WTC11 (cell line): ENCODE results near the gene HELLS. TPM values are rescaled to one million over a fixed set of nuclear protein-coding genes. Genes with fewer than 3 reads are reported as not detected.

ENCODE experiments used
- ATAC-seq: fragments of 200-7000 bp; cut with Tn5 transposase; 2 replicates; pipeline ENCODE4 v1.10.0; 2021; ENCODE audit warnings: mild to moderate bottlenecking, moderate library complexity
- CTCF ChIA-PET: fragments of 300-600 bp; sonication (Branson Sonifier 250); formaldehyde crosslinking; loops from one replicate; lab custom pipeline; 2021; ENCODE audit warnings: antibody characterized with exemption; lab: Charles Lee
- POLR2A ChIA-PET: fragments of 350-600 bp; sonication (Branson Sonifier 250); formaldehyde crosslinking; loops from one replicate; lab custom pipeline; 2021; ENCODE audit warnings: antibody characterized with exemption; lab: Charles Lee
- DNase-seq: peaks from one replicate; pipeline ENCODE4 v3.0.0; 2021; ENCODE audit warnings: low spot score
- H3K27ac Mint-ChIP-seq: 2 replicates; pipeline ENCODE4 v1.8.0; 2021; ENCODE audit warnings: mixed read lengths
- H3K27me3 Mint-ChIP-seq: 2 replicates; pipeline ENCODE4 v1.8.0; 2021; ENCODE audit warnings: low read depth, mild to moderate bottlenecking, moderate library complexity, mixed read lengths
- H3K36me3 Mint-ChIP-seq: 2 replicates; pipeline ENCODE4 v1.8.0; 2021; ENCODE audit warnings: mixed read lengths
- H3K4me1 Mint-ChIP-seq: 2 replicates; pipeline ENCODE4 v1.8.0; 2022; ENCODE audit warnings: mixed read lengths
- H3K4me3 Mint-ChIP-seq: 2 replicates; pipeline ENCODE4 v1.8.0; 2021; ENCODE audit warnings: mild to moderate bottlenecking, moderate library complexity, mixed read lengths
- H3K9me3 Mint-ChIP-seq: 2 replicates; pipeline ENCODE4 v1.8.0; 2021; ENCODE audit warnings: mixed read lengths
- ARID4B ChIP-seq: sonication (generic); formaldehyde crosslinking; IDR thresholded peaks from 2 replicates; pipeline ENCODE4 v1.8.0; 2023; ENCODE audit warnings: missing genetic modification reagents, mild to moderate bottlenecking, borderline replicate concordance
- CTCF ChIP-seq: fragments of 200-600 bp; IDR thresholded peaks from 2 replicates; pipeline ENCODE4 v1.8.0; 2022; ENCODE audit warnings: antibody characterized with exemption
- GRHL2 ChIP-seq: fragments of 250-450 bp; sonication (Bioruptor Pico); IDR thresholded peaks from 2 replicates; pipeline ENCODE4 v1.8.0; 2022; ENCODE audit warnings: mild to moderate bottlenecking, moderate library complexity; ENCODE audit not compliant: insufficient replicate concordance, severe bottlenecking
- GTF2I ChIP-seq: fragments of 250-450 bp; sonication (Bioruptor Pico); conservative IDR thresholded peaks from 2 replicates; pipeline ENCODE4 v1.4.0; 2021; ENCODE audit warnings: mild to moderate bottlenecking
- JAZF1 ChIP-seq: fragments of 250-450 bp; sonication (Bioruptor Pico); IDR thresholded peaks from 2 replicates; pipeline ENCODE4 v1.9.0; 2021; ENCODE audit warnings: moderate library complexity, mild to moderate bottlenecking, inconsistent platforms
- MLX ChIP-seq: sonication (generic); formaldehyde crosslinking; IDR thresholded peaks from 2 replicates; pipeline ENCODE4 v1.8.1; 2023; ENCODE audit warnings: mild to moderate bottlenecking, missing genetic modification reagents, moderate library complexity
- NR1H2 ChIP-seq: sonication (generic); formaldehyde crosslinking; IDR thresholded peaks from 2 replicates; pipeline ENCODE4 v1.9.0; 2021; ENCODE audit warnings: mild to moderate bottlenecking, moderate library complexity, missing genetic modification reagents
- TEAD4 ChIP-seq: sonication (generic); formaldehyde crosslinking; IDR thresholded peaks from 2 replicates; pipeline ENCODE4 v1.8.0; 2022; ENCODE audit warnings: mild to moderate bottlenecking, missing genetic modification reagents
- ZNF219 ChIP-seq: sonication (generic); formaldehyde crosslinking; IDR thresholded peaks from 2 replicates; pipeline ENCODE4 v1.8.0; 2023; ENCODE audit warnings: missing genetic modification reagents, mild to moderate bottlenecking, borderline replicate concordance
- ZNF396 ChIP-seq: fragments of 250-450 bp; sonication (Bioruptor Pico); IDR thresholded peaks from 2 replicates; pipeline ENCODE4 v1.8.0; 2021; ENCODE audit warnings: mild to moderate bottlenecking, moderate library complexity, borderline replicate concordance
- ZNF416 ChIP-seq: fragments of 250-450 bp; sonication (Bioruptor Pico); IDR thresholded peaks from 2 replicates; pipeline ENCODE4 v1.9.0; 2021; ENCODE audit warnings: mild to moderate bottlenecking, inconsistent platforms
- ZNF532 ChIP-seq: fragments of 250-450 bp; sonication (Bioruptor Pico); IDR thresholded peaks from 2 replicates; pipeline ENCODE4 v1.9.0; 2021; ENCODE audit warnings: mild to moderate bottlenecking, borderline replicate concordance
- total RNA-seq: library from RNA; stranded (reverse); gene quantifications from 3 replicates; pipeline ENCODE4 v1.2.3, GENCODE V29; 2021

The HELLS gene
- total RNA-seq, 1 experiment from 2014 or later = 419 TPM

GRCh38 chr10:94627511-94627910 is 81.9 kb downstream of the HELLS start (continued):
- TF ChIP-seq ZNF532 (CRISPR knock-in tag) = no peak
- TF ChIP-seq NR1H2 = no peak
- TF ChIP-seq TEAD4 = no peak
- no peak for TF ChIP-seq MLX
- TF ChIP-seq ZNF219 (CRISPR knock-in tag) = no peak
- TF ChIP-seq ZNF396 (CRISPR knock-in tag) = no peak
- TF ChIP-seq, all 79 proteins: peak for 0

- Mint-ChIP-seq H3K4me1 (peaks cover 18% of the 10 kb centered on the region), H3K27me3 (no peaks in the 10 kb centered on the region), H3K9me3 (peaks cover 29% of the 10 kb centered on the region), H3K27ac (no peak overlapping the region), H3K36me3 (peaks cover 34% of the 10 kb centered on the region), H3K4me3 (no peak overlapping the region)
- ChIA-PET CTCF (interaction anchor here (0.6 to 1.8 kb wide), 6 partner anchors 10 to 730 kb away, joined by 3 to 4 read pairs (median 3); no protein-coding TSS in a partner anchor), POLR2A (no interaction called here)
- no peak for TF ChIP-seq ZNF416 (CRISPR knock-in tag)
- no peak for TF ChIP-seq ARID4B (CRISPR knock-in tag)
- TF ChIP-seq GTF2I = no peak
- no peak for TF ChIP-seq JAZF1 (CRISPR knock-in tag)
- peak; percentile 41; the same call in 1 of the 2 replicates for TF ChIP-seq CTCF
- TF ChIP-seq GRHL2 = no peak
- DNase-seq (no peak), ATAC-seq (peak; percentile 22; the same call in 1 of the 2 replicates)
Observed at GRCh38 chr10:94630017-94630688, 84.6 kb downstream of the HELLS start.
